PC-3 (cell line): Measurements from ENCODE around the gene SLC5A10. TPM values are rescaled to one million over a fixed set of nuclear protein-coding genes. Genes with fewer than 3 reads are reported as not detected.

Source experiments
- ATAC-seq: fragments of 200-7000 bp; cut with Tn5 transposase; 2 replicates; pipeline ENCODE4 v1.9.1; 2020; ENCODE audit warnings: mild to moderate bottlenecking, moderate library complexity
- BruUV-seq: library from RNA; stranded (reverse); fragments of 400-500 nt; replicated peaks from 2 replicates; lab custom pipeline; 2021; lab: Mats Ljungman, UMichigan
- CTCF ChIA-PET: fragments of 300-600 bp; sonication (Branson Sonifier 250); formaldehyde crosslinking; loops from one replicate; lab custom pipeline; 2022; ENCODE audit warnings: antibody characterized with exemption; lab: Charles Lee
- POLR2A ChIA-PET: fragments of 300-600 bp; sonication (Branson Sonifier 250); formaldehyde crosslinking; loops from one replicate; lab custom pipeline; 2022; ENCODE audit warnings: antibody characterized with exemption; ENCODE audit not compliant: unreplicated experiment; lab: Charles Lee
- DNase-seq: peaks from one replicate; pipeline ENCODE4 v3.0.0-alpha.2; 2015
- H2AFZ ChIP-seq: fragments of 300-600 bp; sonication (generic); 2 replicates; pipeline ENCODE4 v1.6.0; 2016; ENCODE audit warnings: antibody characterized with exemption, low read length
- H3F3A ChIP-seq: fragments of 300-600 bp; sonication (generic); one replicate; pipeline ENCODE4 v1.6.0; 2017; ENCODE audit warnings: antibody characterized with exemption, low read length, control low read depth, mild to moderate bottlenecking; ENCODE audit not compliant: unreplicated experiment
- H3K27ac ChIP-seq: fragments of 300-600 bp; sonication (generic); 2 replicates; pipeline ENCODE4 v1.5.1; 2016; ENCODE audit warnings: mild to moderate bottlenecking, low read length
- H3K27me3 ChIP-seq: fragments of 300-600 bp; sonication (generic); 2 replicates; pipeline ENCODE4 v1.6.1; 2016; ENCODE audit warnings: low read length, mixed read lengths
- H3K36me3 ChIP-seq: fragments of 300-600 bp; sonication (generic); 2 replicates; pipeline ENCODE4 v1.6.1; 2016; ENCODE audit warnings: low read depth, mixed run types, low read length, mixed read lengths
- H3K4me1 ChIP-seq: fragments of 300-600 bp; sonication (generic); 2 replicates; pipeline ENCODE4 v1.5.1; 2016; ENCODE audit warnings: low read length; ENCODE audit not compliant: insufficient read depth
- H3K4me2 ChIP-seq: fragments of 300-600 bp; sonication (generic); 2 replicates; pipeline ENCODE4 v1.6.0; 2016; ENCODE audit warnings: low read length
- H3K4me3 ChIP-seq: fragments of 300-600 bp; sonication (generic); 2 replicates; pipeline ENCODE4 v1.5.1; 2016; ENCODE audit warnings: mild to moderate bottlenecking, low read length, mixed read lengths
- H3K79me2 ChIP-seq: fragments of 300-600 bp; sonication (generic); 2 replicates; pipeline ENCODE4 v1.6.1; 2017; ENCODE audit warnings: low read length, mixed read lengths
- H3K9ac ChIP-seq: fragments of 300-600 bp; sonication (generic); 2 replicates; pipeline ENCODE4 v1.6.0; 2016; ENCODE audit warnings: mild to moderate bottlenecking, low read length
- H3K9me2 ChIP-seq: fragments of 300-600 bp; sonication (generic); replicated peaks from 2 replicates; pipeline ENCODE4 v1.6.1; 2016; ENCODE audit warnings: mixed run types, low read length, mixed read lengths
- H3K9me3 ChIP-seq: fragments of 300-600 bp; sonication (generic); 2 replicates; pipeline ENCODE4 v1.6.1; 2016; ENCODE audit warnings: low read length, mixed read lengths
- H4K20me1 ChIP-seq: fragments of 300-600 bp; sonication (generic); 2 replicates; pipeline ENCODE4 v1.6.1; 2016; ENCODE audit warnings: low read length, mixed read lengths
- CTCF ChIP-seq: fragments of 300-600 bp; sonication (generic); conservative IDR thresholded peaks from 2 replicates; pipeline ENCODE4 v1.5.1; 2017; ENCODE audit warnings: antibody characterized with exemption, low read depth, mild to moderate bottlenecking, low read length
- EZH2 ChIP-seq: fragments of 300-600 bp; sonication (generic); IDR thresholded peaks from one replicate; pipeline ENCODE4 v1.6.1; 2017; ENCODE audit warnings: antibody characterized with exemption, mild to moderate bottlenecking, low read length; ENCODE audit not compliant: unreplicated experiment
- intact Hi-C: fragments of 100-400 bp; cut with micrococcal nuclease; formaldehyde crosslinking; loops from 2 replicates; pipeline ENCODE4 v1.9.0; 2023
- total RNA-seq: library from RNA; depleted of rRNA; stranded (reverse); fragments of >200 nt; gene quantifications from 2 replicates; pipeline ENCODE4 v1.2.3, GENCODE V29; 2014

The SLC5A10 gene
- total RNA-seq, 1 experiment from 2014 or later: not detected

DNA sequence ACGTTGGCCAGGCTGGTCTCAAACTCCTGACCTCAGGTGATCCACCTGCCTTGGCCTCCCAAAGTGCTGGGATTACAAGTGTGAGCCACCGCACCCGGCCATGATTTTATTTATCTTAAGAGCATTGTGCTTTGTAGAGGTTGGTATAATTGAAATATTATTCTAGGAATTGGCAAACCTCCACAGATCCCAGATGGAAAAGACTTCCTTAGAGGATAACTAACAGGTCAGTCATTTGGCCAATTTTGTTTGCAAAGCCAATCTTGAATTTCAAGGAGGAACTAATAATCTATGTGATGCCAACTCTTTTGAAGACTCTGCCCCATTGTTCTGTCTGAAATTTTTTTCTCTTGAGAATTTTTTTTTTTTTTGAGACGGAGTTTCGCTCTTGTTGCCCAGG lies 46.7 kb upstream of the SLC5A10 start:
- no peak for ATAC-seq
- Histone ChIP-seq H3F3A (no peaks in the 10 kb centered on the region), H2AFZ (no peak overlapping the region), H4K20me1 (no peaks in the 10 kb centered on the region), H3K27me3 (no peaks in the 10 kb centered on the region), H3K4me1 (no peaks in the 10 kb centered on the region), H3K9me2 (no peaks in the 10 kb centered on the region), H3K27ac (no peak overlapping the region), H3K4me3 (no peak overlapping the region), H3K4me2 (no peak overlapping the region), H3K9ac (no peak overlapping the region), H3K9me3 (no peaks in the 10 kb centered on the region), H3K79me2 (no peaks in the 10 kb centered on the region), H3K36me3 (peaks cover 17% of the 10 kb centered on the region)
- no peak for TF ChIP-seq EZH2
- no TSS peak for BruUV-seq
- intact Hi-C loops: no loop called here
- DNase-seq: no peak
- ChIA-PET CTCF (no interaction called here), POLR2A (no interaction called here)

GRCh38 chr17:18910326-18910725 lies 41.6 kb upstream of the SLC5A10 start:
- H3K9me3 ChIP-seq: no peaks in the 10 kb centered on the region
- no peak for TF ChIP-seq EZH2
- no peak for TF ChIP-seq CTCF
- ChIA-PET POLR2A (no interaction called here), CTCF (no interaction called here)
- H3K9me2 ChIP-seq: no peaks in the 10 kb centered on the region
- H3K79me2 ChIP-seq: no peaks in the 10 kb centered on the region
- intact Hi-C loops: no loop called here
- H3K4me1 ChIP-seq: no peaks in the 10 kb centered on the region
- no peak overlapping the region for H3K9ac ChIP-seq
- no peak overlapping the region for H2AFZ ChIP-seq
- H3K4me2 ChIP-seq: no peak overlapping the region
- no peak for ATAC-seq
- peaks cover 32% of the 10 kb centered on the region for H3K36me3 ChIP-seq
- BruUV-seq: no TSS peak
- H3K27me3 ChIP-seq: no peaks in the 10 kb centered on the region
- H3K4me3 ChIP-seq: no peak overlapping the region
- H3K27ac ChIP-seq: no peak overlapping the region
- H3F3A ChIP-seq: no peaks in the 10 kb centered on the region
- DNase-seq: no peak
- no peaks in the 10 kb centered on the region for H4K20me1 ChIP-seq

DNA sequence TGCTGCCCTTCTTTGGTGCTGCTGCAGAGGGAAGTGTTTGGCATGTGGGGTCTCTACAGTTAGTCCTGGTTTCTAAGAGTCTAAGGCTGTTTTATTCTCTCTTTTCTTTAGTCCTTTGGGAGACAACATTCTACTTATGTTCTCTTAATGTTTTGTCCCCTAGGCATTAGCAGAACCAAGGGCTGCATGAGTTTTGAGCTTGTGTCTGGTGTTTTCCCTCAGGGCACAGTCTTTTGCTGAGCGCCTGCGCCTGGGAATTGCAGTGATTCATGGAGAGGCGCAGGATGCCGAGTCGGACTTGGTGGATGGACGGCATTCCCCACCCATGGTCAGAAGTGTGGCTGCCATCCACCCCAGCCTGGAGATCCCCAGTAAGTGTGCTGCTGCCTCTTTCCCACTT lies 41.1 kb upstream of the SLC5A10 start:
- DNase-seq: no peak
- no peaks in the 10 kb centered on the region for H3K9me2 ChIP-seq
- no peak overlapping the region for H3K4me3 ChIP-seq
- no peak overlapping the region for H3K4me2 ChIP-seq
- H3K79me2 ChIP-seq: no peaks in the 10 kb centered on the region
- H3F3A ChIP-seq: no peaks in the 10 kb centered on the region
- intact Hi-C loops: no loop called here
- no peaks in the 10 kb centered on the region for H3K4me1 ChIP-seq
- no peaks in the 10 kb centered on the region for H3K9me3 ChIP-seq
- no peaks in the 10 kb centered on the region for H4K20me1 ChIP-seq
- peaks cover 32% of the 10 kb centered on the region for H3K36me3 ChIP-seq
- POLR2A ChIA-PET: no interaction called here
- no peak for TF ChIP-seq EZH2
- no peak for TF ChIP-seq CTCF
- CTCF ChIA-PET: no interaction called here
- no peak overlapping the region for H3K9ac ChIP-seq
- BruUV-seq: no TSS peak
- no peak overlapping the region for H2AFZ ChIP-seq
- H3K27ac ChIP-seq: no peak overlapping the region
- H3K27me3 ChIP-seq: no peaks in the 10 kb centered on the region
- ATAC-seq: no peak
